ENCODE measurements around the gene SLC5A10.

Gene SLC5A10

GRCh38 chr17:18984273-18985114 lies 32.5 kb downstream of the SLC5A10 start:
- no peak for DNase-seq (ENCODE audit: low read depth)

- DNase-seq (ENCODE audit: low read depth) = no peak
Observed at GRCh38 chr17:18985475-18985874, 33.5 kb downstream of the SLC5A10 start.

GRCh38 chr17:18986541-18987229 lies 34.7 kb downstream of the SLC5A10 start:
- no peak for DNase-seq (ENCODE audit: low read depth)

GRCh38 chr17:18987230-18987610 lies 35.3 kb downstream of the SLC5A10 start:
- no peak for DNase-seq (ENCODE audit: low read depth)

GRCh38 chr17:18987862-18988545 lies 36.0 kb downstream of the SLC5A10 start:
- no peak for DNase-seq (ENCODE audit: low read depth)

- no peak for DNase-seq (ENCODE audit: low read depth)
Observed at GRCh38 chr17:18988546-18989173, 36.7 kb downstream of the SLC5A10 start.

GRCh38 chr17:18990331-18990730 lies 38.4 kb downstream of the SLC5A10 start:
- DNase-seq (ENCODE audit: low read depth) = no peak

GRCh38 chr17:18991531-18992315 lies 39.8 kb downstream of the SLC5A10 start:
- no peak for DNase-seq (ENCODE audit: low read depth)

GRCh38 chr17:18992454-18993130 lies 40.6 kb downstream of the SLC5A10 start:
- no peak for DNase-seq (ENCODE audit: low read depth)

- no peak for DNase-seq (ENCODE audit: low read depth)
Observed at GRCh38 chr17:18993905-18994526, 42.1 kb downstream of the SLC5A10 start.

GRCh38 chr17:18994631-18995030 lies 42.7 kb downstream of the SLC5A10 start:
- no peak for DNase-seq (ENCODE audit: low read depth)

GRCh38 chr17:18995220-18995619 lies 43.3 kb downstream of the SLC5A10 start:
- DNase-seq (ENCODE audit: low read depth) = no peak

- no peak for DNase-seq (ENCODE audit: low read depth)
Observed at GRCh38 chr17:18996458-18996857, 44.5 kb downstream of the SLC5A10 start.

GRCh38 chr17:18997650-18998196 lies 45.8 kb downstream of the SLC5A10 start:
- DNase-seq (ENCODE audit: low read depth) = no peak

- no peak for DNase-seq (ENCODE audit: low read depth)
Observed at GRCh38 chr17:18999394-18999793, 47.4 kb downstream of the SLC5A10 start.

GRCh38 chr17:18999911-19000310 lies 47.9 kb downstream of the SLC5A10 start:
- DNase-seq (ENCODE audit: low read depth) = no peak

GRCh38 chr17:19000531-19001325 lies 48.8 kb downstream of the SLC5A10 start:
- no peak for DNase-seq (ENCODE audit: low read depth)

GRCh38 chr17:19001907-19002590 lies 50.1 kb downstream of the SLC5A10 start:
- no peak for DNase-seq (ENCODE audit: low read depth)
